HG02763 (cell line): ENCODE measurements around the gene HMGB3.
"Not testable (repeated sequence)": the region's sequence is repeated elsewhere in the genome, so short reads cannot be mapped to it uniquely, and the experiment has no call there.

Experiments used
- ATAC-seq: cut with Tn5 transposase; IDR thresholded peaks from one replicate; pipeline ENCODE4 v1.9.1; 2021; ENCODE audit warnings: mild to moderate bottlenecking, moderate library complexity; ENCODE audit not compliant: unreplicated experiment

HMGB3 gene

DNA sequence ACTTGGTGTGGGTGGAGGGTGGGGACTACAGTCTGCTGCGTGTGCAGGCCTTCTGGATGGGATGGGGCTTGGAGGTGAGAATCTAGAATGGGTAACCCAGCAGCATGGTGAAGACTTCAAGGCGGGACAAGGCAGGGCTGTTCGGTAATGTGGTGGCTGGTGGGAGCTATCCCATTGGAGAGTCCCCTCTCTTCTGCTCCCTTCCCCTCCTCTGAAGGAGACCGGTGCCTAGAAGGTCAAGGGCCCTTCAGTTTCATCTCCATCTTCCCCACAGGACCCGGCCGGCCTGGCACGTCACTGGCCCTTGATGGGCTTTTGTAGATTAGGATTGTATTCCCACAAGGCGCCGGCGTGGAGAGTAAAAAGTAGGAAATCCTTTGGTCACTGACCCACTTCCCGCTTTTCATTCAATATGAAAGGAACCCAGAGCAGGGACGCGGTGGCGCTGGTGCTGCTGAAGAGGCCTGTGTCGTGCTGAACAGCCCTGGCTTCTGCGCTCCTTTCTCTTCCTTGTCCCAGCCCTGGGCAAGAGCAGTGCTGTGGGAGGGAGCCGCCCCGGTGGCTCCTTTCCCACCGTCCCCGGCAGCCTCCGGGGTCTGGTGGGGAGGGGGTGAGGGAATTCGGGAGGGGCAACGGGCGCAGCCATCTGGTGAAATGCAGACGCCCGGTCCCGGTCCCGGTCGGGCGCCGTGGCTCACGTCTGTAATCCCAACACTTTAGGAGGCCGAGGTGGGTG is 7.3 kb upstream of the HMGB3 start:
- no peak for ATAC-seq

DNA sequence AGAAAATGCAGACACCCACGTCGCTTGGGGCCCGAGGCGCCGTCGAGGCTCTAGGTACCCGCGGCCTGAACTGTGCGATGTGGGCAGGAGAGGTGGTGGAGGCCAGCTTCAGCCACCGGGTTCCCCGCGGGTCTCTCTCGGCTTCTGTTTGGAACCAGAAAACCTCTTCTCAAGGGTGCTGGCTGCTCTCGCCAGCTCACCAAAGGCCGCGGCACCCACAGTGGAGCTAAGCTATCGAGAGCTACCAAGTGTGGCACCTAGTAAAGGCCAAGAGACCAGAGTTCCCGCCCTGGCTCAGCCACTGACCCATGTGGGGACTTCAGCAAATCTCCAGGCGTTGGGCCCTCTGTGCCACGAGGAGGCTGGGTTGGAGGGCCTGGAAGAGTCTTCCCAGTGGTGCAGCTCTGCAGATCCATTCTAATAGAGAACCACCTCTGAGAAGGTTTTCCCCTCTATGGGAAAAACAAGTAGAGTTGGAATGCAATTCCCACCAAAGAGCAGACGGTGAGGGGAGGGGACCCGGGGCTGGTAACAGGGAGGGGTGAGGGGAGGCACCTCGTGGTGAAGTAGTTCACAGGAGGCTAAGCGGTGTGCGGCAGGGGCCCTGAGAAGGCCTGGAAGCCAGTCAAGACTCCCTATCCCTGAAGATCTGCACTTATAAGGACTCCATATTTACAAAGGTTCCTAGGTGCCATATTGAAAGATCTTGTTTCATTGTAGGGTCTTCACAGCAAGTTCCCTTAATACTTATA is 5.5 kb upstream of the HMGB3 start:
- ATAC-seq, result no peak

DNA sequence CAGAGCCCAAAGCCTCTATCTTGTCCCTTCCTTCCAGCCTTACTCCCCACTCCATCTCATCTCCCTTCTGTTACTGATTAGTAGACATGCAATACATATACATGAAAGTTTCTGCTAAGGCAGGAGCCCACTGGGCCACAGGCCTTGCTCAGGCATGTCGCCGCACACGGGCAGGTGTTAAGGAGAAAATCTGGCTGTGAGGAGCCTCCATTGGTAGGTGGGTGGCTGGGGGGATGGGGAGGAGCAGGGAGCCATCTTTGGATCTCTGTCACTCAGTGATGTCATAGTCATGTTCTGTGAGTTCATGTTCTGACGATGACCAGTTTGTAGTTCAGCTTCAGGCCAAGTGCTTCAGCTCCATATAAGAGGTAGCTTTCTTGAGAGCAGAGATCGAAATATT is 2.9 kb upstream of the HMGB3 start:
- ATAC-seq, result no peak

DNA sequence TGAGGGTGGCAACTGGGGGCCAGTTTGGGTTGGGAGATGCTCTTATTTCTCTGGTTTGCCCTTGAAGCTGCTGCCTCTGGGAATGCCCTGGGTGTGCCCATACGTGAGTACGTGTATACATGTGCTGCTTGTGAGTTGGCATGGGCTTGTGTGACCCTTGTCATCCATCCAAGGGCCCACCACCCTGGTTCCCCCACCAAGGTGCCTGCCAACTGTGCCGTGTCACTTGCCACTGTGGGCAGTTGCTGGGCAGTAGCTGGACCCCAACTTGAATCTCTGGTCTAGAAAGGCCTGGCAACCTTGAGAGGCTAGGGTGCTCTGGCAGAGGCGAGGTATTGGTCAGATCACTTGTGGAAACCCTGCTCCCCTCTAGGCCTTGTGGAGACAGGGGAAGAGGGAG is 2.4 kb upstream of the HMGB3 start:
- ATAC-seq, result no peak

DNA sequence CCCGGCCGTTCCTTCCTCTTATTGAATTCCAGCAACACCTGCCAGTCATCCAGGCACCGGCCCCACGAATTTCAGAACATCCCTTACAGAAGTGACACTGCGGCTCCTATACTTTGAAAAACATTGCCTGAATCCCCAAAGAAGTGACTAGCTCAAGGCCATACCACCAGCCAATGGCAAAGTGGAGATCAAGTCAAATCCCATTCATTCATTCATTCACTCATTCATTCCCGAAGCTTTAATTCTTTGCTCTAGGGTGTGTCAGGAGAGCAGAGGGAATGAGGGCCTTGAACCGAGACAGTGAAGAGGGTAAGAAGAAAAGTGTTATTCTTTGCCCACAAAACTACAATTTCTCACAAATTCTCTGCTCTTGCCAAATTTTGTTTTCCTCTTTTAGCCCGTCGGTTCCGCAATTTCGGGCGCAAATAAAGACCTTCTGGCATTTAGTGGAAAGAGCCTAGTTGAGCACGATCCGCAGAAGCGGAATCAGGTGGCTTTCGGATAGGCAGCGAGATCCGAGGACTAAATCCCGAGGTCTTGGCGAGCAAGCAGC is 824 bp upstream of the HMGB3 start:
- ATAC-seq, result no peak

DNA sequence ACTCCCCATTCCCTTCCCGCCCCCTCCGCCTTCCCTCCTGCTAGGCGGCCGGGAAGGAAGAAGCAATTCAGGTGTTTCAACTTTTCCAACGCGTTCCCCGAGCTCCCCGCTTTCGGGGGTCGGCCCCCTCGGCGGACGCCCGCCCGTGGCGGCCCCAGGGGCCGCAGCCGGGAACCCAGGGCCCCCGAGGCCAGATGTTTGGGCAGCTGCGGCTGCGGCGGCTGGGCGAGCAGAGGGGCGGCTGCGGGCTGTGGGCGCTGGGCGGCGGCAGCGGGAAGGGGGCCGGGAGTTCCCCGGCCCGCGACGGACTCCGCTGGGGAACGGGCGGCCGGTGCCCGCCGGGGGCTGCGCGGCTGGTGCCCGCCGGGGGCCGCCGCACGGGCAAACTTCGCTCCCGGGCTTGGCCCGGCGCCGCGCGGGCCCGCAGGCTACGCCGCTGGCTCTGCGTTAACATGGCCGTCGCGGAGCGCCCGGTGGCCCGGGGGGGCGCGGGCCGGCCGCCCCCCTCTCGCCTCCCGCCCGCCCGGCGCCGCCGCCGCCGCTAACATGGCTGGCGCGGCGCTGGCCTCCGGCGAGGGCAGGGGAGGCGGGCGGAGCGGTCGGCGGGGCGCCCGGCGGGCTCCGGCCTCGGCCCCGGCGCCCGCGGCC is 510 bp downstream of the HMGB3 start:
- ATAC-seq, result peak; percentile 15

DNA sequence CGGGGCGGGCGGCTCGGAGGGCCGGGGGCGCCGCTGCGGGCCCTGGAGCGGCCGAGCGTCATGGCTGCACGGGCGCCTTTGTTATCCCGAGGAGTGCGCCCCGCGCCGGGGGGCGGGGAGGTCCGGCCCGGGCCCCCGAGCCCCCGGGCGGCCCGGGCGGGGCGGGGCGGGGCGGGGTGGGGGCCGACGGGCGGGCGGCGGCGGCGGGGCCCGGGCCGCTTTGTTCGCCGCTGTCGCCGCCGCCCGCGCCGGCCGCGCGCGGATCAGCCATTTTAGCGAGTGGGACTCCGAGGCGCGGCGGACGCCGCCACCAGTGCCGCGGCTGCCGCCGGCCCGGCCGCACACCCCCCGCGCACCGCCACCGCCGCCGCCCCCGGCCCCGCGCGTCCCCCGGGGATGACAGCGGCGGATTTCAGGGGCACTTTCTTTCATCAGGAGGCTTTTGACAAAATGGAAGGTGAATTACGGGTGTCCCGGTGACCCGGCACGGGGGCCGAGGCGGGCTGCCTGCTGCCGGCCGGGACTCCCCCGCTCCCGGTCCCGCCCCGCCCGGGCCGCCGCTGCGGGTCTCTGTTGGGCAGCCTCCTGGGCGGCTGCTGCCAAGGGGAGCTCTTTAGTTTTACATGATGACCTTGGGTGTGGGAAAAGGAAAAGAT is 1.2 kb downstream of the HMGB3 start:
- peak; percentile 14 for ATAC-seq

DNA sequence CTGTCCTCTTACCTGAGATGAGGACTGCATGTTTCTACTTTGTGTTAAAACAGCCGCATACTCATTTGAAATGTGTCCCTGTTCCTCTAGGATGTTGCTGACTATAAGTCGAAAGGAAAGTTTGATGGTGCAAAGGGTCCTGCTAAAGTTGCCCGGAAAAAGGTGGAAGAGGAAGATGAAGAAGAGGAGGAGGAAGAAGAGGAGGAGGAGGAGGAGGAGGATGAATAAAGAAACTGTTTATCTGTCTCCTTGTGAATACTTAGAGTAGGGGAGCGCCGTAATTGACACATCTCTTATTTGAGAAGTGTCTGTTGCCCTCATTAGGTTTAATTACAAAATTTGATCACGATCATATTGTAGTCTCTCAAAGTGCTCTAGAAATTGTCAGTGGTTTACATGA is 4.6 kb downstream of the HMGB3 start:
- not testable (repeated sequence) for ATAC-seq

DNA sequence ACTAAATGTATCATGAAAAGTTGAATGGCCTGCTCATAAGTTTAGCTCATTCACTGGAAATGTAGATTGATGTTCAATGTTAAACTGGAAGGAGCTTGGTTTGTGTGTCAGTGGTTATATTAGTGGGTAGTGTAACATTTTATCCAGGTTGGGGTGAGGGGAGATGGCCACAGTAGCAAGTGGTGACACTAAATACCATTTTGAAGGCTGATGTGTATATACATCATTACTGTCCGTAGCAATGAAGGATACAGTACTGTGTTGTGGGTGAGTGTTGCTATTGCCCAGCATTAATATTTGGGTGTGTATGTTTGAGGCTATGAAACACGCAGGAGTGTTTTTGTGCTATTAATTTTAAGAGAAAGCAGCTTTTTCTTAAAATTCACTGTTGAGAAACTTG is 6.3 kb downstream of the HMGB3 start:
- ATAC-seq, result no peak

DNA sequence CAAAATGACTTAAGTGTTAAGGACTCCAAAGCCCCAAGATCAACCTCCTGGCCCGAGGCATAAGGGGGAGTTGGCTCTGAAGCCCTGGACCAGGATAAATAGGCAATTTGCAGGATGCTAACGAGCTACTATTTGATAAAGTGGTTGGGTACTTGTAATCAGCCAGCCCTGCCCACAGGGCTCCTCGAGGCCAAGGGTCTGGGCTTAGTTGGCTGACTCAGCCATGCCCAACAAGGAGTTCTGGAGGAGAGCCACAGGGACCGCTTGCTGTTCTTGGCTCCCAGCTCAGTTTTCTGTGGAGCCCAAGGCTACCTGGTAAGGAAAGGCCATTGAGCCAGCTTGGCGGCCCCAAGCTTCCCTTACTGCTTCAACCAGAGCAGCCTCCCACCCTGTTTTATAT is 7.8 kb downstream of the HMGB3 start:
- ATAC-seq, result no peak

DNA sequence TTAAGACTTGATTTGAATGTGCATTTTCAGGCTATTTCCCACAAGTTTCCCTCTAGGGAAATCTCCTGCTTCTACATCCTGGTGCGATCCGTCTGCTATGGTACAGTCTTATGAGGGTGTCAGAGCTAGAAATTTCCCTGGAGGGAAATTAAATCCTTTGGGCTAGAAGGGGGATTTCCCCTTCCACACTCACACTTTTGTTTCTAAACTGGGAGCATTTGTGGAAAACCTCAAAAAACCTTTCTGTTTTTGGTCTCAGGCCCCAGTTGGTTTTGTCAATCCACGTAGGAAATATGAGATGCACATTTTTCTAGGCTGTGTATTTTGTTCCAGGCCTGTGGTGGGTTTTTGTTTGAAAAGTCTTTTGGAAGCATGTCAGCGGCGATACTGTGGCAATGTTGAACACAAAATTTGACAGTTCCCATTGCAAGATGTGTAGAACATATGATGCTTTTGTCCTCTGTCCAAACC is 17.8 kb downstream of the HMGB3 start:
- ATAC-seq, result no peak

DNA sequence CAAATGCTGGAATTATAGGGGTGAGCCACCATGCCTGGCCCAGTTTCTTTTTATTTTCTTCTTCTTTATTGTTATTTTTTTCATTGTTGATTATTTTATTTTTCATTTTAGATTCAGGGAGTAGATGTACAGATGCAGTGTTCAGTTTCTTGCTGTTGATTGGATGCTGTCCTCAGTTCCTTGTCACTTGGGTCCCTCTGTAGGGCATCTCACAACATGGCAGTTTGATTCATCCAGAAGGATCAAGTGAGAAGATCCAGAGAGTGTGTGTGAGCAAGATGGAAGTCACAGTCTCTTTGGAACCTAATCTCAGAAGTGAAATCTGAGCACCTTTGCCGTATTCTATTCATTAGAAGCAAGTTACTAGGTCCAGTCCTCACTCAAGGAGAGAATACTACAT is 20.9 kb downstream of the HMGB3 start:
- no peak for ATAC-seq

DNA sequence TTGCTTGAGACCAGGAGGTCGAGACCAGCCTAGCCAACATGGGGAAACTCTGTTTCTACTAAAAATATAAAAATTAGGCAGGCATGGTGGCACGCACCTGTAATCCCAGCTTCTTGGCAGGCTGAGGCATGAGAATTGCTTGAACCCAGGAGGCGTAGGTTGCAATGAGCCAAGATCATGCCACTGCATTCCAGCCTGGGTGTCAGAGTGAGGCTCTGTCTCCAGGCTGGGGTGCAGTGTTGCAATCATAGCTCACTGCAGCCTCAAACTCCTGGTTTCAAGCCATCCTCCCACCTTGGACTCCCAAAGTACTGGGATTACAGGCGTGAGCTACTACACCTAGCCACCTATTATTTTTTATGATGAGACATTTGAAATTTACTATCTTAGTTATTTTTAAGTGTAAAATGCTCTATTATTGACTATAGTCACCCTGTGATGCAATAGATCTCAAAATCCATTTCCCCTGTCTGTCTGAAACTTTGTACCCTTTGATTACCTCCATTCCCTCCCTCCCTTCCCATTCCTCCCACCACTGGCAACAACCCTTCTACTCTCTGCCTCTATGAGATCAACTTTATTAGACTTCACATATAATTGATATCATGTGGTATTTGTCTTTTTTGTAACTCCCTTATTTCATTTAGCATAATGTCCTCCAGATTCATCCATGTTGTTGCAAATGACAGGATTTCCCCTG is 23.4 kb downstream of the HMGB3 start:
- no peak for ATAC-seq

DNA sequence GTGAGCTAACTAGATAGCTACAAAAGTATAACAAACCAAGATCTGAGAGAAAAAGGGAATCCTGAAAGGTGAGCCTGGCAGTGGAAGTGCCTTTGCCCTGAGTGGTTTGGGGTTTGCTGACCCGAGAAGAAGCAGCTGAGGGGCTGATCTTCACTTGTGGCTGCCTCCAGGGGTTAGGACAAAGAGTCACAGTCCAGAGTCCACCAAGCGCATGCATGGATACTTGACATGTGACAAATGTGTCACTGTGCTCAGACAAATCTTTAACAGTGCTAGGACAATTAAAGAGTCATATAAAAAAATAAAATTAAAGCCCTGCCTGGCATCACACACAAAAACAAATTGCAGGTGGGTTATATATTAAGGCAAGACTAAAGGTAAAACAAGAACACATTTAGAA is 26.4 kb downstream of the HMGB3 start:
- no peak for ATAC-seq

DNA sequence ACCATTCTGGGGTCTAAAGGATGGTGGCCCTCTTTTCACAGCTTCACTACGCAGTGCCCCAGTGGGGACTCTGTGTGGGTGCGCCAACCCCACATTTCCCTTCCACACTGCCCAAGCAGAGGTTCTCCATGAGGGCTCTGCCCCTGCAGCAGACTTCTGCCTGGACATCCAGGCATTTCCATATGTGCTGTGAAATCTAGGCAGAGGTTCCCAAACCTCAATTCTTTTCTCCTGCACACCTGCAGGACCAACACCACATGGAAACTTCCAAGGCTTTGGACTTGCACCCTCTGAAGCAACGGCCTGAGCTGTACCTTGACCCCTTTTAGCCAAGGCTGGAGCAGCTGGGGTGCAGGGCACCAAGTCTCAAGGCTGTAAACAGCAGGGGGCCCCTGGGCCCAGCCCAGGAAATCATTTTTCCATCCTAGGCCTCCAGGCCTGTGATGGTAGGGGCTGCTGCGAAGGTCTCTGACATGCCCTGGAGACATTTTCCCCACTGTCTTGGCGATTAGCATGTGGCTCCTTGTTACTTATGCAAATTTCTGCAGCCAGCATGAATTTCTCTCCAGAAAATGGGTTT is 30.1 kb downstream of the HMGB3 start:
- no peak for ATAC-seq

DNA sequence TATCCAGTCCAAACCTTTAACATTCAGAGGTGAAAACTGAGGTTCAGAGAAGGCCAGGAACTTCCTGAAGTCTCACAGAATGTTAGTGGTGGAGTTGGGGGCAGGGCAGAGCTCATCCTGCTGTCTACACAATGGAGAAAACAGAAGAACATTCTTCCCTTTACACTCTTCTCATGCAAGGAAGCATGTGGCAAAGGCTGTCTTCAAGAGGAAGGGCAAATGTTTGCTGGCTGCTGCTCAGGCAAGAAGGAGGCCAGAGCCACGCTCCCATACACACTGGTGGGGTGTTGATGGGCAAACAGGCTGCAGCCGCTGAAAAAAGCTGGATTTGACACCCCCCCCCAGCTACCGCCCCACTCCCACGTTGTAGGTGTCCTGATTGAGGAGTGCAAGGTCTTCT is 32.5 kb downstream of the HMGB3 start:
- no peak for ATAC-seq

DNA sequence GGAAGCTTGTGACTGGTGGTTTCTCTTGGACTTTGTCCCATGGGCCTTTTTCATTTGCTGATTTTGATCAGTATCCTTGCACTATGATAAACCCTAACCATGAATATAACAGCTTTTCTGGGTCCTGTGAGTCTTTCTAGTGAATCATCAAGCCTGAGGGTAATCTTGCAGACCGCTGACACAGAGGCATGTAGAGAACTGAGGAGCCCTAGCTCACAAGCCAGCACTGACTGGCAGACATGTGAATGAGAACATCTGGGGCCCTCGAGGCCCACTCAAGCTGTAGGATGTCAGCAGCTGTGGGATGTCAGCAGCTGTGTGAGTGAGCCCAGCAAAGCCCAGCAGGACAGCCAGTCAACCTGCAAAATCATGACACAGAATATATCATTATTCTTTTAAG is 36.7 kb downstream of the HMGB3 start:
- ATAC-seq, result no peak

DNA sequence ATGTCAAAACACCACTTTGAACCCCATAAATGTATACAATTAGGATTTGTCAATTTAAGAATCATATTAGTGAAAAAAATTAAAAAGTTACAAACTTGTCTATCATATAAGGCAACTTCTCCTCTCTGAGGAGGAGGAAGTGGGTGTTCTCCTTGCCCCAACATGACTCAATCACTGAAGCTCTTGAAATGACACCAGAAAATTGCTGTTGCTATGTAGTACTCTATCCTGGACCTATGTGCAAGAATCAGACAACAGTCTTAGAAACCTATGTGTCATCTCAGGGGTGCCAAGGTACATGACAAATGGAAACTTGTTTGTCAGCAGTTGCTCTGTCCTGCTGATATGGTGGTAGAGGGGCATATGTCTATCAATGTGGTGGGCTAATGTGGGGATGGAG is 47.7 kb downstream of the HMGB3 start:
- ATAC-seq, result no peak

DNA sequence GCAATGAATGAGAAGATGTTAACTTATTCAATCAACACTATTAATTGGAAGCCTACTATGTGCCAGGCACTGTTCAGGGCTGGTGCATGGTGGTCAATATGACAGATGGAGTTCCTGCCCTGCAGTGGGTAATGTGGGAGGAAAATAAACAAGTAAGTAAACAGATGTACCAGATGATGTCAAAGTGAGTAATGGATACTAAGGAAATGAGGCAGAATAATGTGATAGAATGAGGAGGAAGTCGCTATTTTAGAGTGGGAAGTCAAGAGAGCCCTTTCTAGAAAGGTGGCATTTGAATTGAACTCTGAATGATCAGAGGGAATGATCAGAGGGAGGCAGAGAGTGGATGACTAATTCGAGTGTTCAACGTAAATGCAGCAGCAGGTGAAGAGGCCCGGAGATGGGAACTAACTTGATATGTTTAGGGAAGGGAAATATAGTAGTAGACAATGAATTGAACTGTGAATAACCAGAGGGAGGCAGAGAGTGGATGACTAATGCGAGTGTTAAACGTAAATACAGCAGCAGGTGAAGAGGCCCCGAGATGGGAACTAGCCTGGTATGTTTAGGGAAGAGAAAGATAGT is 48.3 kb downstream of the HMGB3 start:
- ATAC-seq, result no peak

DNA sequence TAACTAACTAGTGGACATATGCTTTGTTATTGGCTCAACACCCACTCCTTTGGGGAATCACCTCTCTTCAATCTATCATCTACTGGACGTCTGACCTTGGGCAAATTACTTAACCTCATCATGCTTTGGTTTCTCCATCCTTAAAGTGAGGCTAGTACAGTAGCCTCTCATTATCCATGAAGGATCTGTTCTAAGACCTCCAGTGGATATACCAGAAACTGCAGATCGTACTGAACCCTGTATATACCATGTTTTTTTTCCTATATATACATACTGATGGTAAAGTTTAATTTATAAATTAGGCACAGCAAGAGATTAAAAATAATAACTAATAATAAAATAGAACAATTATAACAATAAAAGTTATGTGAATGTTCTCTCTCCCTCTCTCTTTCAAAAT is 56.2 kb downstream of the HMGB3 start:
- ATAC-seq, result no peak
